ENCODE results near the gene IL1RAPL1.

Gene IL1RAPL1

DNA sequence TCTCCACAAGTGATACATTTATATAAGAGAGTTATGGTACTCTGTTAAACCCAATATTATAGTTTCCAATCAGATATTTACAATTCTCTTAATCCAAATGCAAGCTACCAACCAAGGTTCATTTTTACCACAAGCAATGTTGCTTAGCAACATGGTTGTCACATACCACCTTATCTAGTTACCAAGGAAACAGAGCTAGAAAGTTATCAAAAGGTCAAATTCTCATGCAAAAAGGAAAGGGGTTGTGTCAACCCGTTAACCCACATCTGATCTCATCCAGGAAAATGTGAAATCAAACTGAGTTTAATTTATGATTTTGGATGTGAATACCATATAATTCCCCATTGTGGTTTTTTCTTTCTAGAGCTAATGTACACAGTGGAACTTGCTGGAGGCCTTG lies 1354.0 kb downstream of the IL1RAPL1 start:
- DNase-seq (ENCODE audit: low spot score), result no peak
- in situ Hi-C loops (cut with MboI; ENCODE audit: low sequenced_read_pairs, unreplicated experiment), result no loop called here

GRCh38 chrX:29947225-29947624 lies 1360.0 kb downstream of the IL1RAPL1 start:
- TF ChIP-seq, protein P1, sequence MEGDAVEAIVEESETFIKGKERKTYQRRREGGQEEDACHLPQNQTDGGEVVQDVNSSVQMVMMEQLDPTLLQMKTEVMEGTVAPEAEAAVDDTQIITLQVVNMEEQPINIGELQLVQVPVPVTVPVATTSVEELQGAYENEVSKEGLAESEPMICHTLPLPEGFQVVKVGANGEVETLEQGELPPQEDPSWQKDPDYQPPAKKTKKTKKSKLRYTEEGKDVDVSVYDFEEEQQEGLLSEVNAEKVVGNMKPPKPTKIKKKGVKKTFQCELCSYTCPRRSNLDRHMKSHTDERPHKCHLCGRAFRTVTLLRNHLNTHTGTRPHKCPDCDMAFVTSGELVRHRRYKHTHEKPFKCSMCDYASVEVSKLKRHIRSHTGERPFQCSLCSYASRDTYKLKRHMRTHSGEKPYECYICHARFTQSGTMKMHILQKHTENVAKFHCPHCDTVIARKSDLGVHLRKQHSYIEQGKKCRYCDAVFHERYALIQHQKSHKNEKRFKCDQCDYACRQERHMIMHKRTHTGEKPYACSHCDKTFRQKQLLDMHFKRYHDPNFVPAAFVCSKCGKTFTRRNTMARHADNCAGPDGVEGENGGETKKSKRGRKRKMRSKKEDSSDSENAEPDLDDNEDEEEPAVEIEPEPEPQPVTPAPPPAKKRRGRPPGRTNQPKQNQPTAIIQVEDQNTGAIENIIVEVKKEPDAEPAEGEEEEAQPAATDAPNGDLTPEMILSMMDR (IDR thresholded peaks at IDR 0.05; ENCODE audit: borderline replicate concordance, control extremely low read depth, extremely low read depth, insufficient read depth, missing control alignments), result no peak
- no peak for DNase-seq (ENCODE audit: low spot score)
- in situ Hi-C loops (cut with MboI; ENCODE audit: low sequenced_read_pairs, unreplicated experiment), result no loop called here

More for the DNA sequence above, 1354.0 kb downstream of the IL1RAPL1 start:
- TF ChIP-seq, protein P1 (IDR thresholded peaks at IDR 0.05; ENCODE audit: borderline replicate concordance, control extremely low read depth, extremely low read depth, insufficient read depth, missing control alignments), result no peak

DNA sequence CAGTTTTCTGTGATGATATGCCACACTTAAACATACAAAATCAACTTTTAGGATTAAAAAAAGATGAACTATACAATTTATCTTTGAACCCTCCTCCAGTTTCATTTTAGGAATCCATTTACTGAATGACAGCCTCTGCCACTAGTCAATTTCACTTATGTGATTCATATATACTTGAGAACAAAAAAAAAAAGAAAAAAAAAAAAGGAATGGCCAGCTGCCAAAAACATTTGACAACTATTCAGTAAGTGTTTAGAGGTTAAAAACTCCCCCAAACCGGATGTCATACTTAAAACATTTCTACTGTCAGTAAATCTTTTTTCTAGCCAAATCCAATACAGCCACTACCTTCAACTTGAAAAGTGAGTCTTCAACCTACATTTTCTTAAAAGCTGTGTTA lies 1361.4 kb downstream of the IL1RAPL1 start:
- TF ChIP-seq, protein P1 (IDR thresholded peaks at IDR 0.05; ENCODE audit: borderline replicate concordance, control extremely low read depth, extremely low read depth, insufficient read depth, missing control alignments), result no peak
- DNase-seq (ENCODE audit: low spot score), result no peak
- in situ Hi-C loops (cut with MboI; ENCODE audit: low sequenced_read_pairs, unreplicated experiment), result no loop called here

- TF ChIP-seq, protein P1 (IDR thresholded peaks at IDR 0.05; ENCODE audit: borderline replicate concordance, control extremely low read depth, extremely low read depth, insufficient read depth, missing control alignments), result no peak
- no peak for DNase-seq (ENCODE audit: low spot score)
- in situ Hi-C loops (cut with MboI; ENCODE audit: low sequenced_read_pairs, unreplicated experiment), result no loop called here
Measured at GRCh38 chrX:29952016-29952415, 1364.8 kb downstream of the IL1RAPL1 start.

- DNase-seq (ENCODE audit: low spot score), result no peak
- TF ChIP-seq, protein P1 (IDR thresholded peaks at IDR 0.05; ENCODE audit: borderline replicate concordance, control extremely low read depth, extremely low read depth, insufficient read depth, missing control alignments), result no peak
- in situ Hi-C loops (cut with MboI; ENCODE audit: low sequenced_read_pairs, unreplicated experiment), result no loop called here
Measured at GRCh38 chrX:29962061-29962460, 1374.8 kb downstream of the IL1RAPL1 start.

DNA sequence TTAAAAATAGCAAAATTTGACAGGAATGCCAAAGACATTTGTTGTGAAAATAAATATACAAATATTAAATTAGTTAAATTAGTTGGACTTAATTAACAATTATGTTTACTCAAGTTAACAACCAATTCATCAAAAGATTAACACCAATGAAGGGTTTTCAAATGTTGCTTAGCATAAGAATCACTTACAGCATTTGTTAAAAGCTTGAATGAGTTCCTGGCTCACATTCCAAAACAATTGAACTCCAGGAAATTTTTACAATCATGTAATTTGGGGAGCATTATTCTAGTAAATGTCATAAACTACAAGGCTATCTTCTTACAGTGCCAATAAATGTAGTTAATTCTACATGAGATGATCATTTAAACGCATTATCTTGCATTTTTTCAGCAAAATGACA lies 1378.4 kb downstream of the IL1RAPL1 start:
- TF ChIP-seq, protein P1 (IDR thresholded peaks at IDR 0.05; ENCODE audit: borderline replicate concordance, control extremely low read depth, extremely low read depth, insufficient read depth, missing control alignments), result no peak
- no peak for DNase-seq (ENCODE audit: low spot score)
- in situ Hi-C loops (cut with MboI; ENCODE audit: low sequenced_read_pairs, unreplicated experiment), result no loop called here

DNA sequence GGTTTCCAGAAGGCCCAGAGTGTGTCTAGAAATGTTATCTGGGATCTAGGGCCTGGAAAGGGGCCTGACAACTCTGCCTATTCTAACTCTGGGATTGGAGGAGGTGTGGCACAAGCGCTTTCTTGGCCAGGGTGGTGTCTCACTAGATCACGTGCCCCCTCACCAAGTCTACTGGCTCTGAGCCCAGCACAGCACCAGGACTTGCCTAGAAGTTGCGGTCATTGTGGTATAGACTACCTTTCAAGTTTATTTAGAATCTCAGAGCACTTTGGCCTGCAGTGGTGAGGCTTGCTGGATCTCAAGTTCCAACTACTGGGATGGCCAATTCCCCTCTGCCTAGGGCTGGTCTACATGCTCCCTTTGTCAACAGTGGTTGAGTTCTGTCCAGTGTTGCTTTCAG lies 1404.8 kb downstream of the IL1RAPL1 start:
- in situ Hi-C loops (cut with MboI; ENCODE audit: low sequenced_read_pairs, unreplicated experiment), result no loop called here
- no peak for DNase-seq (ENCODE audit: low spot score)
- TF ChIP-seq, protein P1 (IDR thresholded peaks at IDR 0.05; ENCODE audit: borderline replicate concordance, control extremely low read depth, extremely low read depth, insufficient read depth, missing control alignments), result no peak

Measured in GM13976 (cell line).